Activated CD4-positive, alpha-beta T cell treated with anti-CD3 and anti-CD28 coated beads for 24 hours (primary cell): ENCODE results near the gene NIF3L1.
"Not testable (repeated sequence)": the region's sequence is repeated elsewhere in the genome, so short reads cannot be mapped to it uniquely, and the experiment has no call there.

ENCODE experiments used
- DNase-seq, 2 donors: peaks; one replicate each; pipeline ENCODE4 v3.0.0-alpha.2; 2020; ENCODE audit warnings: low read depth in 2 of 2

Gene NIF3L1

DNA sequence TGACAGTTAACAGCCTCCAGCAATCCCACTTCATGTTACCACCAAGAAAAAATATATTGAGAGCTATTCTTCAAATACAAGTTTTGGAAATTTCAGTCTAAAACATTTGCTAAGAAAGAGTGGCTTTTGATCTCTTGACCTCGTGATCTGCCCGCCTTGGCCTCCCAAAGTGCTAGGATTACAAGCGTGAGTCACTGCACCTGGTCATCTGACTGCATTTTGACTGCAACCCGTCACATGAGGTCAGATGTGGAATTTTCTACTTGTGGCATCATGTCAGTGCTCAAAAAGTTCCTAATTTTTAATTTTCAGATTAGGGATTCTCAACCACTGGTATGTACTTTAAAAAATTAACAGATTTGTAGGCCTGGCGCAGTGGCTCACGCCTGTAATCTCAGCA lies 15.6 kb upstream of the NIF3L1 start:
- no peak for DNase-seq

DNA sequence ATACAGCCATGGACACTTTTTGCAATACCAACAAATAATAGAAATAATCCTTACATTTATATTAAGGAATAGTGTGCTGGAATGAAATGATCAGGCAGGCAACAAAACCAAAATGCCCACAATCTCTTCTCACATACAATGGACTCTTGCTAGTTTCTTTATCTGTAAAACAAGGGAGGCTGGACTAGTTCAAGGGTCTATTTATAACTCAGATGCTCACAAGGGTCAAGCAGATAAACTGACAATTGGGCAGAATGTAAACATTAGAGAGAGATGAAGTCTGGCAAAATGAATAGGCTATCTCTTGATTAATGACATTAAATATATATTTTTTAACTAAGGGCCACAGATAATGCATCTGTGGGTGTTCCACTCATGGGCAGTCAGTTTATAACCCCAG lies 11.7 kb upstream of the NIF3L1 start:
- no peak for DNase-seq

DNA sequence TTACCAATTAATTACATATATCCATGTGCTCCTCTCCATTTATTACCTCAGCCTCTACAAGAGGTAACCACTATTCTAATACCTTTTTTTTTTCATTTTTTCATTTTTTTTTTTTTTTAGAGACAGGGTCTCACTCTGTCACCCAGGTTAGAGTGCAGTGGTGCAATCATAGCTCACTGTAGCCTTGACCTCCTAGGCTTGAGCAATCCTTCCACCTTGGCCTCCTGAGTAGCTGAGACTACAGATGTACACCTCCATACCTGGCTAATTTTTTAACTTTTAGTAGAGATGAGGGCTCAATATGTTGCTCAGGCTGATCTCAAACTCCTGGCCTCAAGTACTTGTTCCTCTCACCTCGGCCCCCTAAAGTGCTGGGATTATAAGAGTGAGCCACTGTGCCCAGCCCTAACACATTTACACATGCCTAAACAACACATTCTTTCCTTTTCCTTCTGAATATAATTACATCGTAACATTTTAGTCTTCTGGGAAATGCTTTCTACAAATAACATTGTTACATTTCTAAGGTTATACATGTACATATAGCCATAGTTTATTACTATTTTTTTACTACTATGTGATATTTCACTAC lies 10.8 kb upstream of the NIF3L1 start:
- DNase-seq: no peak

DNA sequence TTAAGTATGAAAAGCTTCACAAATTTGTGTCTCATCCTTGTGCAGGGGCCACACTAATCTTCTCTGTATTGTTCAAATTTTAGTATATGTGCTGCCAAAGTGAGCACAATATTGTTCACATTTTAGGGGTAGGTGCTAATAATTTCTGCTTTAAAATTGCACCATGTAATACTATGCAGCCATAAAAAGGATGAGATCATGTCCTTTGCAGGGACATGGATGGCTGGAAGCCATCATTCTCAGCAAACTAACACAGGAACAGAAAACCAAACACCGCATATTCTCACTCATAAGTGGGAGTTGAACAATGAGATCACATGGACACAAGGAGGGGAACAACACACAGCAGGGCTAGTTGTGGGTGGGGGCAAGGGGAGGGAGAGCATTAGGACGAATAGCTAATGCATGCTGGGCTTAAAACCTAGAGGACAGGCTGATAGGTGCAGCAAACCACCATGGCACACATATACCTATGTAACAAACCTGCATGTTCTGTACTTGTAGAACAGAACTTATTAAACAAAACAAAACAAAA lies 7.4 kb upstream of the NIF3L1 start:
- DNase-seq: not testable (repeated sequence)

DNA sequence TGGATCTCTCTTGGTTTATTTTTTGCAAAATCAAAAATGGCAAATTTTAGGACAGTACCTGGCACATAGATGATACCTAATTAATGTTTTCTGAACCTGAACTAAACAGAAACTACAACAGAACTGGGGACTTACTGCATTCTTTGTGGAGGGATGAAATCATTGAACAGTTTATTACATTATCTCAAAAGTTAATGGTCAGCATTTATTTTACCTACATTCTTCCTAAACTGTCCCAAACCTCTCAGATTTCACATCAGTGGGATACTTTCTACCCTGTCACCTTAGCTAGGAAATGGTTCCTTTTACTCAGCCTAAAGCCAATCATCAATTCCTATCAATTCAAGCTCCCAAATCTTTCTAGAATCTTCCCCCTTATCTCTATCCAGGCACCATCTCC lies 10.3 kb downstream of the NIF3L1 start:
- DNase-seq: no peak

DNA sequence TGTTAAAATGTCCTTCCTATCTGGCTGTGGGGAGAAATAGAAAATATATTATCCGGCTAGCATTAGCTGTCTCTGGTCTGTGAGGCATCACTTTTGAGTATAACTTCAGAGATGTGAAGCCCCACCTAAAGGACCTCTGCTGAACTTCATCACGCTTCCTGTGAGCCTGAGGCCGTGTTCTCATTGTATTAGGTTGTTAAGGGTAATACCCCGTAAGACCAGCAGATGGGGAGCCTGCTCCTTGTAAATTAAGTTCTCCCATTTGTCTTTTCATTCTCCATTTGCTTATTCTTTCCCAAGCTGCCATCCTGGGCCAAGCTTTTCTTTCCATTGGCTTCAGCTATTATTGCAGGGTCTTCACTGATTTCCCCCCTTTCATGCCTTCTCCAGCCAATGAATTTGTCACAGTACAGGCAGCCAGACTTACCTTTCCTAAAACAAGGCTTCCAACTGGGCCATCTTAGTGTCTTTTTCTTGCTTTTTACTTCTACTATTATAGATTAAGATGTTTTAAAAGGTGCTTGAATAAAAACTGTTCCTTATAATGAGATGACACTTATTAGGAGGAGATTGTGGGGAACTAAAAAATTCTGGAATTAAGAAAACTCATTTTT lies 12.4 kb downstream of the NIF3L1 start:
- DNase-seq: peak; percentile 45 to 52

DNA sequence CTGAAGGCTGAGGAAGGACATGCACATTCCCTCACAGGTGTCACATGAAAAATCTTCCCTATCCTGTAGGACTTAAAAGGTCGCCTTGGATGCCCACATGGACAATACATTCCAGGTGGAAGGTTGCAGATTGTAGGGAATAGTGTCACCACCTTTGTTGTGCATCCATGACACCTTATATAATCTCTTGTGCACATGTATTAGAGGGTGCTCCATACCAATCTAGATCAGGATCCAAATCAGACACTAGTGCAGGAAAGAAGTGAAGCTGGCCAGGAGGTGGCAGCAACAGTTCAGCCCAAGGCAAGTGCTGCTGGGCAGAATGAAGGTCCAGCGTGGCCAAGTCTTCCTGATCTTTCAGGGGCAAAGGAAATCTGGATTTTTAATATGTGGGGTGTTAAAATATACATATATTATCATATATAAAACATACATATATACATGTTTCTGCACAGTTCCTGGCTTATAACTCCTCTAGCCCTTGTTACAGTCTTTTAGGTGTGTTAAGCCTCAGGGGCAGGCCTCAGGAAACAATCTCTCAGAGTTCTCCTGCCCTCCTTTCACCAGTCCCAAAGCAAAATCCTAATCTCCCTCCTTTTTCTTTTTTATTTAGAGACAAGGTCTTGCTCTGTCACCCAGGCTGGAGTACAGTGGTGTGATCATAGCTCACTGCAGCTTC lies 16.6 kb downstream of the NIF3L1 start:
- peak in 1 of 2 donors; percentile 32 for DNase-seq

DNA sequence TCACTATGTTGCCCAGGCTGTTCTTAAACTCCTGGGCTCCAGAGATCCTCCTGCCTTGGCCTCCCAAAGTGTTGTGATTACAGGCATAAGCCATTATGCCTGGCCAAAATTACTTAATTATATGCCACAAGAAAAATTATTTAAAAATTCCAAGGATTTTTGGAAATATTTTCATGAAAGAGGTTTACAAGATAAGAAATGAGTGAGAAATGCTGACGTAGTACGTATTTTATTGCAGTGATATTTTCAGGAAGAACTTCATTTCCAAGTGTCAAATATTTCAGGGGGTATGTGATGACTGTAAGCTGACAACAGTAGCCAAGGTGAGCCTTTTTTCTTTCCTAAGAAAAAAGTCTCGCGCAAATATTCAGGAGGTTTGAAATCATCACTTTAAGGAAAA lies 20.8 kb downstream of the NIF3L1 start:
- no peak for DNase-seq

DNA sequence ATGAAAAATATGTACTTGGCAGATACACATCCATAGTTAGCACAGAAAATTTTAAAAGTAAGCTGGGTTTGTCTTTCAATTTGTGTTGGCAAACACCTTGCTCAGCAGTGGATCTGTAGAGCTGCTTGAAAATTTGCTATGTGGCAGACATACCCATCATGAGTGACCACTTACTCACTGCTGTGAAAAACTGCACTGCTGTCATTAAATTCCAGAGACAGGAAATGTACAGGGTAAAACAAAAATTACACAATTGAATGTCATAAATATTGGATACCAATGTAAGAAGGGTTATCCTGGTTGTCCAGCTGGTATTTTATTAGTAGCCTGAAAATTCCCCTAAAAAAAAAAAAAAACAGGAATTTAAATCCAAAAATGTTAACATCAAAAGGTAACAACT lies 24.5 kb downstream of the NIF3L1 start:
- DNase-seq: no peak

DNA sequence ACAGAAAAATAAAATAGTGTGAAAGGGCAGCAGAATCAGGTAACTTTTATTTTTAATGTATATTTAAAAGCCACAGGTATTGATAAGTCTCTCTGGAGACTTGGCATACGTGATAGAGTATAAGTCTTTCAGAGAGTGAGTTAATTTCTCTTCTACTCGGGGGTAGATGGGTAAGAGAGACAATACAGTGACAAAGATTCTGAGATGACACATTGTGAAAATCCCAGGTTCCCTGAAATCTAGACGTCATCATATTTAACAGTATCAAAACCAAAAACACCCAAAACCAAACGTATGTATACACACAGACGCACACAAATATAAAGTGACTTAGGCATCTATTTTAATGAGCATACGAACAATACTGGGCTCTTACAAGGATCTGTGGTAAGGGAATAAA lies 33.3 kb downstream of the NIF3L1 start:
- DNase-seq: no peak

DNA sequence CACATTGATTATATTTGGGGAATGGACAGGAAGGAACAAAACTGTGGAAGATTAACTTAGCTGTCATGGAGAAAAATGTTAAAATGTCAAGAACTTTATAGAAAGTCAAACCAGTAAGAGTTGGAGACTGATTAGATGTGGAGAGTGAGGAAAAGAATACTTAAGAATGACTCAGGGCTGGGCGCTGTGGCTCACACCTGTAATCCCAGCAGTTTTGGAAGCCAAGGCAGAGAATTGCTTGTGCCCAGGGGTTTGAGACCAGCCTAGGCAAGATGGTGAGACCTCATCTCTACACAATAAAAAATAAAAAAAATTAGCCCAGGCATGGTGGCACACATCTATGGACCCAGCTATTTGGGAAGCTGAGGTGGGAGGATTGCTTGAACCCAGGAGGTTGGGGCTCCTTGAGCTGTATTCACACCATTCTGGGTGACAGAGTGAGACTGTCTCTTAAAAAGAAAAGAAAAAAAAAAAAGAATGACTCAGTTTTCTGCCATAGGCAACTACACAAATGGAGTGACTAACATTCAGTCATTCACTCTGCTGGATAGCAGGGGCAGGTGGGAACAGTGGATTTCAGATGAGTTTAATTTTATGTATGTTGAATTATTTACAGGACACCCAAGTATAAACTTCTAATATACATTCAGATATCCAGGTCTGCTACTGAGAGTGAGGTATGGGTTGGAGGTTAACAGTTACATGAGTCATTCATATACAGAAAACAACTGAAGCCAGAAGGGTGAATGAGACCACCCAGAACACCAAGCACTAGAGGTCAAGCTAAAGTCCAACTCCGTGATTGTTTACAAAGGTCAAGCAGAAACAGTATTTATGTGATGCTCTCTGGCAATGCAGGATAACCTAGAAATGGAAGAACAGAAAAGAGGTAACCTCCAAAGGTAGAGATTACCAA lies 40.4 kb downstream of the NIF3L1 start:
- no peak for DNase-seq

DNA sequence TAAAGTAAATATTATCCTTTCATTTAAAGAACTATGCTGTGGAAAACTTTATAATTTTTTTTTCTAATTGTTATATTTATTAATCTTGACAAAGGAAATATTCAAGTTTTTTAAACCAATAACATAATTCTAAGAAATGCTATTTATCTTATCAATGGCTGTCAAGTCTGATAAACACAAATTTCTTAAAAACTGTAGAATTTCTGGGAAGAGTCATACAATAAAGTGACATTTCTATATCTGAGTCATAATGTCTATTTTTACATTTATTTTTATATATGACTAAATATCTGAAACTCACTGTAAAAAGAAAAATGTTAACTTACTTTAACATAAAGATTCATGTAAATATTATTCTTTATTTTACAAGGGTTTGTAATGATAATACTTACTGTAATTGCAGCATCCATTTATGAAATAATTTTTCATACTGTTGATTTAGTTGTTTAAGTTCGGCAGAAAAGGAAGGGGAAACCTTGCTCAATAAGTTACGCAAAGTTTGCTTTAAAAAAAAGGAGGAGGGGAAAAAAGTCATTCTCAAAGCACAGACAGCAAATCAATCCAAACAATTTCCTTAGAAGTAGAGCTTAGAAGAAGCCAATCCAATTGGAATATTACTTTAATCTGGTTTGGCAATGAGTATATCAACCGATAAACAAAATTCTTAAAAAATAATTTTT lies 41.9 kb downstream of the NIF3L1 start:
- no peak for DNase-seq

DNA sequence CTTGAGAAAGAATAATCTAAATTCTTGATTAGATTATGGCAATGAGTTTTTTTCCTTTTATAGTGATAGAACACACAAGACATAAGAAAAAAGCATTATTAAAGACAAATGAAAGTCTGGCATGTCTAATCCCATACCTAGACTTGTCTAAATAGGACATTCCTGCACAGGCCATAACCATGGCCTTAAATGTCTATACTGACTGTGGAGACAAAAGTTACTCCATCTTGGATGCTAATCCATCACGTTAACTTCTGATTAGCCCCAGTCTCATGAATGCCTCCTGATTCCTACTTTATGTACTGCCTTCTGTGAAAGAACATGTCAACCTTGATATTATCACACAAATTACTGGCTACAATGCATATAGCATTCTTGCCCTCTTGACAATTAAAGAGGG lies 50.7 kb downstream of the NIF3L1 start:
- DNase-seq: no peak

DNA sequence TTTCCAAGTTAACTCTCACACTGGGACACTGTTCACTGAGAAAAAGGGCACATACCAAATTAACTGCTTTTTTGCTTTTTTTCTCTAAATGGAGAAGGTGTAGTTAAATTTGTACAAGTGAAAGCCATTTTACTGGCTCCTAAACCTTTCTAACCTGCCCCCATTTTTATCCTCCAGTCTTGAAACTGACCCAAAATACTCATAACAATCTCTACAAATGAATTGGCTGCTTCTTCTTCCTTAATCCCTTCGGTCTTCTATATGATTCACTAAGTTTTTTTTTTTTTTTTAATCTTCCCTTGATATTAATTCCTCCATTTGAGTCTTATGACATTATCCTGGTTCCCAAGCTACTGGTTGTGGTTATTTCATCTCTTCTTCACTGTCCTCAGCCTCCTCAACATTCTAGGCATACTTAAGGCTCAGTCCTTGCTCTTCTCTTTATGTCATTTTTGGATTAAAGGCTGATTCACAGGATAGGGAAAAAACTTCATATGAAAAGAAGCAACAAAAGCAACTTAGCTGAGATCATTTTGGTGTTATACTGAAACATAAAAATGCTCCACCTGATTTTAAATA lies 54.4 kb downstream of the NIF3L1 start:
- no peak for DNase-seq

DNA sequence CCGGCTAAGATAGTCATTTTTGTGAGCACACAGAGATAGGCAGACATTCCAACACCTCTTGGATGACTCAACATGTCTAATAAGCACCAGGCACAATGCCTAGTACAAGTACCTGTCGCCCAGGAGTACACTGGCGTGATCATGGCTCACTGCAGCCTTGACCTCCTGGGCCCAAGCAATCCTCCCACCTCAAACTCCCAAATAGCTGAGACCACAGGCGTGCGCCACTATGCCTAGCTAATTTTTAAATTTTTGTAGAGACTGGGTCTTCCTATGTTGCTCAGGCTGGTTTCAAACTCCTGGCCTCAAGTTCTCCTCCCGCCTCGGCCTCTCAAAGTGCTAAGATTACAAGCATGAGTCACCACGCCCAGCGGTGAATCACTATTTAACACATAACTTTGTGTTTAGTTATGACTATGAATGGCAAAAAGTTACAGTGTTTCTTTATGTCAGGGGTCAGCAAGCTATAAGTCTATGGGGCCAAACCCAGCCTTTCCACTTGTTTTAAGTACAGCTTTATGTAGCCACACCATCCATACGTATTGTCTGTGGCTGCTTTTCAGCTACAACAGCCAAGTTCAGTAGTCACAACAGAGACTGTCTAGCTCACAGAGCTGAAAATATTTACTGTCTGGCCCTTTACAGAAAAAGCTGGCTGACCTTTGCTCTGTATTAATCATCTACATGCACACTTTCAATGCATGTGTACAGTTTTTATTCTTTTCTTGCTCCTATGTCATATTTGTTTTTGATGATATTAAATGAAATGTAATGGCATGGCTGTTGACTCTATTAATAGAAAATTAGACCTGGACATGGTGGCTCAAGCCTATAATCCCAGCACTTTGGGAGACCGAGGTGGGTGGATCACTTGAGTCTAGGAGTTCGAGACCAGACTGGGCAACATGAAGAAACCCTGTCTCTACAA lies 55.6 kb downstream of the NIF3L1 start:
- peak; percentile 51 to 71 for DNase-seq

DNA sequence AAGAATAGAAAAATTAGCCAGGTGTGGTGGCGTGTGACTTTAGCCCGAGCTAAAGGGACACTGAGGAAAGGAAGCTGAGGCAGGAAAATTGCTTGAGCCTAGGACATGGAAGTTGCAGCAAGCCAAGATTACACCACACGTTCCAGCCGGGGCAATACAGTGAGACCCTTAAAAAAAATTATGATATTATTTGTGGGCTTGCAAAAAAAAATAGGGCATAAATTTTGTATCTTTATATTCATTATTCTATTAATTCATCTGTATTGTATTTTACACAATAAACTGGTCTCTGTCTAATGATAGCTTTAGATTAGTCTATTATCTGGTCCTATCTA lies 56.2 kb downstream of the NIF3L1 start:
- DNase-seq: no peak

DNA sequence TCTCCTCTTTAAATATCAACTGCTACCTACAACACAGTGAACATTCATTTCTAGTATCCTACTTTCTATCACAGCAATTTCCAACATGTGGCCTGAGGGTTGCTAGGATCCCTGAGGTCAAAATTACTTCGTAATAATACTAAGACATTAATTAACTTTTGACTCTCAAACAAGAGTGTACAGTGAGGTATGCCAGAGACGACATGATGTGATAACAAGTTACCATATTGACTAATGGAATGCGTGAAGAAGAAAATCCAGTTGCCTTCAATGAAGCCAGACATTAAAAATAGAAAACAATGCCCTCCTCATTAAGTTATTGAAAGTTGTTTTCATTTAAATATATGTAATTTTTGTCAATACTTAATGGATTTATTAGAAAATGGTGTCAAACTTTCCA lies 61.2 kb downstream of the NIF3L1 start:
- DNase-seq: no peak
